Stimulated activated CD4-positive, alpha-beta T cell treated with anti-CD3 and anti-CD28 coated beads, Interleukin-12 subunit alpha, Interleukin-12 subunit beta, amount 100 ng/mL, for 48 hours (primary cell): ENCODE results near the gene ZNF829.
A peak's percentile ranks its signal among the peaks of the same experiment; 100 is the strongest.

Experiments used
- DNase-seq, 3 donors: peaks; one replicate each; pipeline ENCODE4 v3.0.0-alpha.2; 2020; ENCODE audit warnings: low read depth in 2 of 3, low spot score in 1 of 3

ZNF829 gene

GRCh38 chr19:36915992-36916830, at the start of gene ZNF829, which contains the start of gene ZNF568:
TSS of gene ZNF829 (minus strand) at chr19:36916291. CDS start at chr19:36915167, 1,124 bp downstream.
TSS of gene ZNF568 (plus strand) at chr19:36916332. CDS start at chr19:36922771, 6,439 bp downstream.
- peak; percentile 85 to 90 (median 90) for DNase-seq

DNA sequence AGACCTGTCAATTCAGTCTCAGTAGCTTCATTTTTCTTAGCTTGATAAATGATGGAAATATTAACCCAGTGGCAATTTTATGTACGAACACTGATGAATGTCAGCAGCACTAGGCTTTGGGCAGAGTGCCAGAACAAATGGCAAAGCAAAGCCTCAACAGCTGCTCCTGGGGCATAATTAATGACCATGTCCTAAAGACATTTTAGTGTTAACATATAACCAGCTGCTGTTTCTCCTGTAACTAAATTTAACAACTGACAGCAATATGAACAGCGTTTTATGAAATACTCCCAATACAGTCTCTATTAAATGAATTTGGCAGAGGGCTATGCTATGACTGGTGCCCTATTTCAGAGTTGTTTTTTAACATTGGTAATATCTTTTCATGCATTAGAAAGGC, 47.2 kb upstream of the ZNF829 start:
- DNase-seq = no peak

DNA sequence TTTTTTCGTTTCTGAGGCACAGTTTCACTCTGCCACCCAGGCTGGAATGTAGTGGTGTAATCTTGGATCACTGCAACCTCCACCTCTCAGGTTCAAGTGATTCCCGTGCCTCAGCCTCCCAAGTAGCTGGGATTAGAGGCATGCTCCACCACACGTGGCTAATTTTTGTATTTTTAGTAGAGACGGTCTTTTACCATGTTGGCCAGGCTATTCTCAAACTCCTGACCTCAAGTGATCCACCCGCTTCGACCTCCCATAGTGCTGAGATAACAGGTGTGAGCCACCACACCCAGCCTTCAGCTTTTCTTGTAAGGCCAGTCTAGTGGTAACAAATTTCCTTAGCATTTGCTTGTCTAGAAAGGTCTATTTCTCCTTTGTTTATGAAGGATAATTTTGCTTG, 46.3 kb upstream of the ZNF829 start:
- no peak for DNase-seq

DNA sequence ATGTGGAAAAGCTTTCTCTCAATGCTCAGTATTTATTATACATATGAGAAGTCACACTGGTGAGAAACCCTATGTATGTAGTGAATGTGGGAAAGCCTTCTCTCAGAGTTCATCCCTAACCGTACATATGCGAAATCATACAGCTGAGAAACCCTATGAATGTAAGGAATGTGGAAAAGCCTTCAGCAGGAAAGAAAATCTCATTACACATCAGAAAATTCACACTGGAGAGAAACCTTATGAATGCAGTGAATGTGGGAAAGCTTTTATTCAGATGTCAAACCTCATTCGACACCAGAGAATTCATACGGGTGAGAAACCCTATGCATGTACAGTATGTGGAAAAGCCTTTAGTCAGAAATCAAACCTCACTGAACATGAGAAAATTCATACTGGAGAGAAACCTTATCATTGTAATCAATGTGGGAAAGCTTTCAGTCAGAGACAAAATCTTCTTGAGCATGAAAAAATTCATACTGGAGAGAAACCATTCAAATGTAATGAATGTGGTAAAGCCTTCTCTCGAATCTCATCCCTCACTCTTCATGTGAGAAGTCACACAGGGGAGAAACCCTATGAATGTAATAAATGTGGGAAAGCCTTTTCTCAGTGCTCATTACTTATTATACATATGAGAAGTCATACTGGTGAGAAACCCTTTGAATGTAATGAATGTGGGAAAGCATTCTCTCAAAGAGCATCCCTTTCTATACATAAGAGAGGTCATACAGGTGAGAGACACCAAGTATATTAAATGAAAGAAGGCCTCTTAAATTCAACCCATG, 34.4 kb upstream of the ZNF829 start:
- no peak for DNase-seq

- DNase-seq = no peak
These were observed 23.1 kb upstream of the ZNF829 start for GRCh38 chr19:36939153-36939552.

DNA sequence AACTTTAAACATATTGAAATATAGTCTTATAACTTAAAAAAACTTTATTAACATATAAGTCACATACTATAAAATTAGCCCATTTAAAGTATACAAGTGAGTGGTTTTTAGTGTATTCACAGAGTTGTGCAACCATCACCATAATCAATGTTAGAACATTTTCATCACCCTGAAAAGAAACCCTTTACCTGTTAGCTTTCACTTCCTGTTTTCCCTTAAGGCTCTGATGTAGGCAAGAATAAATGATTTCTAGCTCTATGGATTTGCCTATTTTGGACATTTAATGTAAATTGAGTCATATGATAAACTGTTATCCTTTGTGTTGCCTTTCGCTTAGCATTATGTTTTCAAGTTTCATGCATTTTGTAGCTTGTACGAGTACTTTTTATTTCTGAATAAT, 15.6 kb upstream of the ZNF829 start:
- DNase-seq = no peak

DNA sequence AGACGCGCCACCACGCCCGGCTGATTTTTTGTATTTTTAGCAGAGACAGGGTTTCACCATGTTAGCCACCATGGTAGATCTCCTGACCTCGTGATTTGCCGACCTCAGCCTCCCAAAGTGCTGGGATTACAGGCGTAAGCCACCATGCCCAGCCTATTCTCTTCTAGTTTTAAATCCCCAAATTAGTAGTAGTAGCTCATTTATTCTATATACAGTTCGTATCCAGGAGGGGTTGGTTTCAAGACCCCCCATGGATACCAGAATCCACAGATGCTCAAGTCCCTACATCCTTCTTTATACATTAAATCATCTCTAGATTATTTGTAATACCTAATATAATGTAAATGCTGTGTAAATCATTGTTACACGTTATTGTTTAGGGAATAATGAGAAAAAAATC, 2.0 kb upstream of the ZNF829 start:
- DNase-seq = no peak

DNA sequence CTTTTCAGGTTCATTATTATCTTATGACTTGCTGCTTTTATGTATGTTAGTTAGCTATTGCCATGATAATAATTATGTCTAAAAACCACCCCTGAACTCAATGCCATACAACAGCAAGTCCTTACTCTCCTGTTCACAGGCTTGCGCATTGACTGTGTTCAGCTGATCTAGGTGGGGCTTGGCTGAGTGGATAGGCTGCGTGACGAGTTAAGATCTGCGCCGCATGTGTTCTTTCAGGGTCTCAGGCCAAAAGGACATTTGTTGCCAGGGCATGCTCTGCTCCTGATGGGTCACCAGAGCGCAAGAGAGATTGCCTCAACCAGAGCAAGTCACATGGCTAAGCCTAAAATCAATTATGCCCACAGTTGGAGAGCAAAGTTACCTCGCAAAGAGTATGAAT, 900 bp upstream of the ZNF829 start:
- no peak for DNase-seq

- DNase-seq = no peak
These were observed 17.7 kb downstream of the ZNF829 start for GRCh38 chr19:36898422-36898821.

DNA sequence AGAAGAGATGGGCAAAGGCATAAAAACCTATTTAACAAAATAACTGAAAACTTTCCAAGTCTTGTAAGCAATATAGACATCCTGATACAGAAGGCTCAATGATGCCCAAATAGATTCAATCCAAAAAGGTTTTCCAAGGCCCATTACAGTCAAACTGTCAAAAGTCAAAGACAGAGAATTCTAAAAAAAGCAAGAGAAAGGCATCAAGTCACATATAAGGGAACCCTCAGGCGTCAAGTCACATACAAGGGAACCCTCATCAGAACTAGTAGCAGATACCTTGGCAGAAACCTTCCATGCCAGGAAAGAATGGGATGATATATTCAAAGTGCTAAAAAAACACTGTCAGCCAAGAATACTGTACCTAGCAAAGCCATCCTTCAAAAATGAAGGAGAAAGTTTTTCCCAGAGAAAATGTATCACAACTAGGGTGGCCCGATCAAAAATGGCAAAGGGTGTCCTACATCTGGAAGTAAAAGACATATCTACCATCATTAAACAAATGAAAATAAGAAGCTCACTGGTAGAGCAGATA, 21.2 kb downstream of the ZNF829 start:
- no peak for DNase-seq

DNA sequence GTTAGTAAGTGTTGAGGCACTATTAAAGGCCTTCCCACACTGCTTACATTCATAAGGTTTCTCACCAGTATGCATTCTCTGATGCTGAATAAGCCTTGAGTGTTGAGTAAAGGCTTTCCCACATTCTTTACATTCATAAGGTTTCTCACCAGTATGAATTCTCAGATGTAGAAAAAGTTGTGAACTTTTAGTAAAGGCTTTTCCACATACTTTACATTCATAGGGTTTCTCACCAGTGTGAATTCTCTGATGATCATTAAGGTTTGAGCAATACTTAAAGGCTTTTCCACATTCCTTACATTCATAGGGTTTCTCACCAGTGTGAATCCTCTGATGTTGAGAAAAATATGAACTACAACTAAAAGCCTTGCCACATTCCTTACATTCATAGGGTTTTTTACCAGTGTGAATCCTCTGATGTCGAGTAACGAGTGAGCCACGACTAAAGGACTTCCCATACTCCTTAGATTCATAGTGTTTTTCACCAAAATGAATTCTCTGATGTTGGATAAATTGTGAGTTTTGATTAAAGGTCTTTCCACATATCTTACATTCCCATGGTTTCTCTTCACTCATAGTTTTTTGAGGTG, 24.2 kb downstream of the ZNF829 start:
- DNase-seq = no peak

GRCh38 chr19:36876993-36877938, 38.8 kb downstream of the ZNF829 start:
- DNase-seq = no peak

- no peak for DNase-seq
These were observed 64.2 kb downstream of the ZNF829 start for GRCh38 chr19:36851898-36852297.

- peak; percentile 75 to 81 (median 78) for DNase-seq
These were observed 65.3 kb downstream of the ZNF829 start, which contains the start of gene ZNF345 for GRCh38 chr19:36850559-36851442. TSS of gene ZNF345 (plus strand) at chr19:36850876. CDS start at chr19:36876831, 25,955 bp downstream.

- peak; percentile 73 to 81 (median 81) for DNase-seq
These were observed 66.2 kb downstream of the ZNF829 start for GRCh38 chr19:36849701-36850558.

GRCh38 chr19:36847968-36848367, 68.1 kb downstream of the ZNF829 start:
- no peak for DNase-seq

- DNase-seq = no peak
These were observed 77.2 kb downstream of the ZNF829 start for GRCh38 chr19:36838784-36839324.
